Chondrocyte (in vitro differentiated cells): ENCODE measurements around the gene ACCS. TPM values are rescaled to one million over a fixed set of nuclear protein-coding genes. Genes with fewer than 3 reads are reported as not detected.

Source experiments
- DNase-seq: peaks from one replicate; pipeline ENCODE4 v3.0.0; 2021; ENCODE audit warnings: mixed read lengths, low spot score
- H3K27ac Mint-ChIP-seq: one replicate; pipeline ENCODE4 v1.8.0; 2021; ENCODE audit warnings: mild to moderate bottlenecking, moderate library complexity, mixed read lengths; ENCODE audit not compliant: unreplicated experiment
- H3K27me3 Mint-ChIP-seq: 2 replicates; pipeline ENCODE4 v1.8.0; 2021; ENCODE audit warnings: low read depth, mixed read lengths
- H3K36me3 Mint-ChIP-seq: 2 replicates; pipeline ENCODE4 v1.8.0; 2021; ENCODE audit warnings: low read depth, mixed read lengths
- H3K4me1 Mint-ChIP-seq: 2 replicates; pipeline ENCODE4 v1.8.0; 2021; ENCODE audit warnings: low read depth, mild to moderate bottlenecking, mixed read lengths
- H3K4me3 Mint-ChIP-seq: one replicate; pipeline ENCODE4 v1.8.0; 2021; ENCODE audit warnings: mild to moderate bottlenecking, moderate library complexity, mixed read lengths; ENCODE audit not compliant: unreplicated experiment
- H3K9me3 Mint-ChIP-seq: 2 replicates; pipeline ENCODE4 v1.8.0; 2021; ENCODE audit warnings: low read depth, mixed read lengths
- CTCF ChIP-seq: fragments of 200-600 bp; sonication (generic); IDR thresholded peaks from 2 replicates; pipeline ENCODE4 v1.5.0; 2021; ENCODE audit warnings: antibody characterized with exemption, mild to moderate bottlenecking, moderate library complexity
- total RNA-seq: library from RNA; stranded (reverse); gene quantifications from 3 replicates; pipeline ENCODE4 v1.2.1, GENCODE V29; 2021

Gene ACCS
- total RNA-seq, 1 donor from 2014 or later, result 11.1 TPM

- TF ChIP-seq CTCF, result no peak
- Mint-ChIP-seq H3K27ac (no peak overlapping the region), H3K4me3 (no peak overlapping the region), H3K4me1 (peaks cover 39% of the 10 kb centered on the region), H3K36me3 (peaks cover 3% of the 10 kb centered on the region), H3K27me3 (peaks cover 6% of the 10 kb centered on the region), H3K9me3 (peaks cover 10% of the 10 kb centered on the region)
- DNase-seq, result no peak
Observed at GRCh38 chr11:44029507-44029845, 36.6 kb upstream of the ACCS start.

GRCh38 chr11:44029977-44030911 lies 35.8 kb upstream of the ACCS start:
- peaks cover 3% of the 10 kb centered on the region for H3K36me3 Mint-ChIP-seq
- peaks cover 39% of the 10 kb centered on the region for H3K4me1 Mint-ChIP-seq
- DNase-seq, result no peak
- peaks cover 6% of the 10 kb centered on the region for H3K27me3 Mint-ChIP-seq
- H3K27ac Mint-ChIP-seq, result peak overlapping the region; percentile 92
- H3K4me3 Mint-ChIP-seq, result peak overlapping the region; percentile 14
- no peak for TF ChIP-seq CTCF
- H3K9me3 Mint-ChIP-seq, result peaks cover 10% of the 10 kb centered on the region

GRCh38 chr11:44030996-44031395 lies 35.1 kb upstream of the ACCS start:
- no peak overlapping the region for H3K4me3 Mint-ChIP-seq
- peaks cover 6% of the 10 kb centered on the region for H3K27me3 Mint-ChIP-seq
- H3K4me1 Mint-ChIP-seq, result peaks cover 39% of the 10 kb centered on the region
- no peak for DNase-seq
- H3K27ac Mint-ChIP-seq, result peak overlapping the region; percentile 92
- H3K9me3 Mint-ChIP-seq, result peaks cover 6% of the 10 kb centered on the region
- no peak for TF ChIP-seq CTCF
- peaks cover 3% of the 10 kb centered on the region for H3K36me3 Mint-ChIP-seq

- H3K4me3 Mint-ChIP-seq, result no peak overlapping the region
- no peaks in the 10 kb centered on the region for H3K36me3 Mint-ChIP-seq
- peak overlapping the region; percentile 92 for H3K27ac Mint-ChIP-seq
- H3K9me3 Mint-ChIP-seq, result no peaks in the 10 kb centered on the region
- peaks cover 3% of the 10 kb centered on the region for H3K27me3 Mint-ChIP-seq
- H3K4me1 Mint-ChIP-seq, result peaks cover 39% of the 10 kb centered on the region
- DNase-seq, result no peak
- no peak for TF ChIP-seq CTCF
Observed at GRCh38 chr11:44031549-44031948, 34.5 kb upstream of the ACCS start.

GRCh38 chr11:44032299-44033085 lies 33.6 kb upstream of the ACCS start:
- peaks cover 3% of the 10 kb centered on the region for H3K27me3 Mint-ChIP-seq

More at GRCh38 chr11:44032299-44033085, 33.6 kb upstream of the ACCS start:
- no peaks in the 10 kb centered on the region for H3K9me3 Mint-ChIP-seq
- no peak for TF ChIP-seq CTCF
- no peaks in the 10 kb centered on the region for H3K36me3 Mint-ChIP-seq
- no peak for DNase-seq
- peak overlapping the region; percentile 12 for H3K4me3 Mint-ChIP-seq
- H3K27ac Mint-ChIP-seq, result peak overlapping the region; percentile 92
- H3K4me1 Mint-ChIP-seq, result peaks cover 39% of the 10 kb centered on the region
